Colon (tissue), 2 donors: ENCODE measurements around the gene ASL.
"Not testable (repeated sequence)": the region's sequence is repeated elsewhere in the genome, so short reads cannot be mapped to it uniquely, and the experiment has no call there.

ENCODE experiments used
- FAIRE-seq: peaks from 2 replicates; lab custom pipeline; 2012; peaks lifted over from hg19 to GRCh38; lab: Jason Lieb, UNC
- donor health status: control.
- donor health status: control.

The ASL gene

GRCh38 chr7:66075590-66076461 is at the start of gene ASL:
TSS of gene ASL (plus strand) at chr7:66075819. CDS start at chr7:66076082, 263 bp downstream.
- FAIRE-seq = no peak

- not testable (repeated sequence) for FAIRE-seq
Measured at GRCh38 chr7:66028342-66028741, 47.3 kb upstream of the ASL start.

- no peak for FAIRE-seq
Measured at GRCh38 chr7:66033471-66034385, 41.9 kb upstream of the ASL start.

- not testable (repeated sequence) for FAIRE-seq
Measured at GRCh38 chr7:66034436-66035010, 41.1 kb upstream of the ASL start.

- no peak for FAIRE-seq
Measured at GRCh38 chr7:66036382-66036781, 39.2 kb upstream of the ASL start.

GRCh38 chr7:66036788-66037187 is 38.8 kb upstream of the ASL start:
- FAIRE-seq = no peak

GRCh38 chr7:66039094-66039670 is 36.4 kb upstream of the ASL start:
- no peak for FAIRE-seq

GRCh38 chr7:66043681-66044497 is 31.7 kb upstream of the ASL start:
- no peak for FAIRE-seq

GRCh38 chr7:66044498-66044854 is 31.1 kb upstream of the ASL start:
- not testable (repeated sequence) for FAIRE-seq

- FAIRE-seq = no peak
Measured at GRCh38 chr7:66047426-66047825, 28.2 kb upstream of the ASL start.

- FAIRE-seq = not testable (repeated sequence)
Measured at GRCh38 chr7:66049886-66050285, 25.7 kb upstream of the ASL start.

GRCh38 chr7:66050337-66050957 is 25.2 kb upstream of the ASL start:
- FAIRE-seq = no peak

GRCh38 chr7:66050990-66051448 is 24.6 kb upstream of the ASL start:
- FAIRE-seq = no peak

GRCh38 chr7:66052447-66052846 is 23.2 kb upstream of the ASL start:
- no peak for FAIRE-seq

- FAIRE-seq = no peak
Measured at GRCh38 chr7:66054063-66054462, 21.6 kb upstream of the ASL start.

GRCh38 chr7:66055321-66055956 is 20.2 kb upstream of the ASL start:
- FAIRE-seq = no peak

- FAIRE-seq = no peak
Measured at GRCh38 chr7:66060796-66061195, 14.8 kb upstream of the ASL start.

- no peak for FAIRE-seq
Measured at GRCh38 chr7:66069732-66070131, 5.9 kb upstream of the ASL start.

GRCh38 chr7:66070222-66070621 is 5.4 kb upstream of the ASL start:
- FAIRE-seq = no peak

GRCh38 chr7:66072208-66072607 is 3.4 kb upstream of the ASL start:
- not testable (repeated sequence) for FAIRE-seq
